ENCODE measurements around the gene MT1HL1.

DNA sequence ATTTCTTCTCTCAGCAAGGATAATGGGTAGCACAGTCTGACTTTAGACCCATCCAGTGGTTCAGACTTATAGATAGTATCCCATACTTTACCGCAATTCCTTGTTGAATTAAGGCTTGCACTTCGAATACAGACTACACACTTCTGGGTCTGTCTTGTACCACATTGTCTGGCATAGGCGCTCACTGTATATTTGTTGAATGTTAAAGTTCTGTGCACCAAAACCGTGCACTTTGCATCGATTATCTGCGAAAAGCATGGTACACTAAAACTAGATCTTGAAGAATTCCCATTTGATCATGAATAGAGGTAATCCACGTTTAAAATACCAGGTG, 37.2 kb upstream of the MT1HL1 start:
- TF ChIP-seq, protein P1, sequence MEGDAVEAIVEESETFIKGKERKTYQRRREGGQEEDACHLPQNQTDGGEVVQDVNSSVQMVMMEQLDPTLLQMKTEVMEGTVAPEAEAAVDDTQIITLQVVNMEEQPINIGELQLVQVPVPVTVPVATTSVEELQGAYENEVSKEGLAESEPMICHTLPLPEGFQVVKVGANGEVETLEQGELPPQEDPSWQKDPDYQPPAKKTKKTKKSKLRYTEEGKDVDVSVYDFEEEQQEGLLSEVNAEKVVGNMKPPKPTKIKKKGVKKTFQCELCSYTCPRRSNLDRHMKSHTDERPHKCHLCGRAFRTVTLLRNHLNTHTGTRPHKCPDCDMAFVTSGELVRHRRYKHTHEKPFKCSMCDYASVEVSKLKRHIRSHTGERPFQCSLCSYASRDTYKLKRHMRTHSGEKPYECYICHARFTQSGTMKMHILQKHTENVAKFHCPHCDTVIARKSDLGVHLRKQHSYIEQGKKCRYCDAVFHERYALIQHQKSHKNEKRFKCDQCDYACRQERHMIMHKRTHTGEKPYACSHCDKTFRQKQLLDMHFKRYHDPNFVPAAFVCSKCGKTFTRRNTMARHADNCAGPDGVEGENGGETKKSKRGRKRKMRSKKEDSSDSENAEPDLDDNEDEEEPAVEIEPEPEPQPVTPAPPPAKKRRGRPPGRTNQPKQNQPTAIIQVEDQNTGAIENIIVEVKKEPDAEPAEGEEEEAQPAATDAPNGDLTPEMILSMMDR (IDR thresholded peaks at IDR 0.05), result no peak
- no peak for TF ChIP-seq POLR2A (IDR thresholded peaks at IDR 0.05)

Data from lower leg skin (tissue), 3 donors.